HG03159 (cell line): Measurements from ENCODE around the gene EXO1.
"Not testable (repeated sequence)": the region's sequence is repeated elsewhere in the genome, so short reads cannot be mapped to it uniquely, and the experiment has no call there.

Experiments used
- ATAC-seq: cut with Tn5 transposase; IDR thresholded peaks from one replicate; pipeline ENCODE4 v1.9.1; 2021; ENCODE audit warnings: mild to moderate bottlenecking, moderate library complexity; ENCODE audit not compliant: unreplicated experiment

EXO1 gene

GRCh38 chr1:241834733-241835377 lies 13.1 kb upstream of the EXO1 start:
- no peak for ATAC-seq

GRCh38 chr1:241836941-241837340 lies 11.1 kb upstream of the EXO1 start:
- no peak for ATAC-seq

- ATAC-seq = no peak
Observed at GRCh38 chr1:241837416-241837815, 10.6 kb upstream of the EXO1 start.

- no peak for ATAC-seq
Observed at GRCh38 chr1:241837901-241838300, 10.1 kb upstream of the EXO1 start.

GRCh38 chr1:241838897-241839296 lies 9.1 kb upstream of the EXO1 start:
- ATAC-seq = peak; percentile 51

GRCh38 chr1:241839369-241839979 lies 8.5 kb upstream of the EXO1 start:
- ATAC-seq = peak; percentile 33

- no peak for ATAC-seq
Observed at GRCh38 chr1:241840164-241840563, 7.8 kb upstream of the EXO1 start.

- ATAC-seq = no peak
Observed at GRCh38 chr1:241841691-241842090, 6.3 kb upstream of the EXO1 start.

GRCh38 chr1:241842565-241842964 lies 5.4 kb upstream of the EXO1 start:
- no peak for ATAC-seq

- no peak for ATAC-seq
Observed at GRCh38 chr1:241844593-241844992, 3.4 kb upstream of the EXO1 start.

- ATAC-seq = no peak
Observed at GRCh38 chr1:241846375-241846774, 1.6 kb upstream of the EXO1 start.

- no peak for ATAC-seq
Observed at GRCh38 chr1:241846862-241847539, 1.0 kb upstream of the EXO1 start.

GRCh38 chr1:241847540-241847795 lies 536 bp upstream of the EXO1 start:
- ATAC-seq = no peak

- ATAC-seq = peak; percentile 8
Observed at GRCh38 chr1:241848686-241849344, 811 bp downstream of the EXO1 start.

GRCh38 chr1:241849345-241849695 lies 1.3 kb downstream of the EXO1 start:
- no peak for ATAC-seq

GRCh38 chr1:241855545-241856140 lies 7.6 kb downstream of the EXO1 start:
- ATAC-seq = not testable (repeated sequence)

GRCh38 chr1:241857131-241857530 lies 9.1 kb downstream of the EXO1 start:
- peak; percentile 87 for ATAC-seq

- no peak for ATAC-seq
Observed at GRCh38 chr1:241860922-241861321, 12.9 kb downstream of the EXO1 start.

- no peak for ATAC-seq
Observed at GRCh38 chr1:241869022-241869421, 21.0 kb downstream of the EXO1 start.

GRCh38 chr1:241870336-241870735 lies 22.3 kb downstream of the EXO1 start:
- no peak for ATAC-seq

- ATAC-seq = no peak
Observed at GRCh38 chr1:241870746-241871430, 22.9 kb downstream of the EXO1 start.
